Measurements from ENCODE around the gene THRB. TPM values are rescaled to one million over a fixed set of nuclear protein-coding genes. Genes with fewer than 3 reads are reported as not detected.

Gene THRB
- total RNA-seq, 1 donor = 0.36 TPM

- no peaks in the 10 kb centered on the region for H3K36me3 ChIP-seq (ENCODE audit: insufficient read depth, low read length)
- DNase-seq (ENCODE audit: insufficient read length, low spot score, missing footprints) = no peak
- no peaks in the 10 kb centered on the region for H3K79me2 ChIP-seq (ENCODE audit: insufficient read depth, low read length)
- H3K9me3 ChIP-seq (ENCODE audit: low read depth, low read length) = no peaks in the 10 kb centered on the region
- no peaks in the 10 kb centered on the region for H4K20me1 ChIP-seq (ENCODE audit: insufficient read depth, low read length)
- H3K4me2 ChIP-seq (ENCODE audit: insufficient read depth, low read length) = no peak overlapping the region
- no peak overlapping the region for H3K27ac ChIP-seq (ENCODE audit: low read depth, low read length)
- no peak overlapping the region for H2AFZ ChIP-seq (ENCODE audit: low read length)
- no peaks in the 10 kb centered on the region for H3K27me3 ChIP-seq (ENCODE audit: insufficient read depth, low read length)
- no peak for TF ChIP-seq CTCF (IDR thresholded peaks at IDR 0.05; ENCODE audit: extremely low read depth, low read depth, low read length)
- H3K4me1 ChIP-seq (ENCODE audit: insufficient read depth, low read length) = no peaks in the 10 kb centered on the region
- H3K4me3 ChIP-seq (ENCODE audit: insufficient read depth, low read length) = no peak overlapping the region
These were observed 422.5 kb downstream of the THRB start for GRCh38 chr3:24072193-24072592.

DNA sequence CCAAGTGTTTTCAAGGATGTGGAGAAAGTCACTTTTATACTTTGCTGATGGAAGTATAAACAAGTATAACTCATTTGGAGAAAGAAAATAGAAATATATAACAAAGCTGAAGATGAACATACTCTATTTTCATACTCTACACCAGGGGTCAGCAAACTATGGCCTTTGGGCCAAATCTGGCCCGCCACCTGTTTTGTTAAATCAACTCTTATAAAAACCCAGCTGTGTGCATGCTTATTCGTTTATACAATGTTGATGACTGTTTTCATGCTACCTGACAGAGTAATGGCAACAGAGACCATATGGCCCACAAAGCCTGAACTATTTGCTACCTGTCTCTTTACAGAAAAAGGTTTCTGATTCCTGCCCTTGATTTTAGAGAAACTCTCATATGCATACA lies 425.6 kb downstream of the THRB start:
- no peak for DNase-seq (ENCODE audit: insufficient read length, low spot score, missing footprints)
- Histone ChIP-seq H4K20me1 (ENCODE audit: insufficient read depth, low read length) (no peaks in the 10 kb centered on the region), H2AFZ (ENCODE audit: low read length) (no peak overlapping the region), H3K79me2 (ENCODE audit: insufficient read depth, low read length) (no peaks in the 10 kb centered on the region), H3K9me3 (ENCODE audit: low read depth, low read length) (no peaks in the 10 kb centered on the region), H3K4me3 (ENCODE audit: insufficient read depth, low read length) (no peak overlapping the region), H3K27me3 (ENCODE audit: insufficient read depth, low read length) (no peaks in the 10 kb centered on the region), H3K27ac (ENCODE audit: low read depth, low read length) (no peak overlapping the region), H3K4me1 (ENCODE audit: insufficient read depth, low read length) (no peaks in the 10 kb centered on the region), H3K36me3 (ENCODE audit: insufficient read depth, low read length) (no peaks in the 10 kb centered on the region), H3K4me2 (ENCODE audit: insufficient read depth, low read length) (no peak overlapping the region)
- TF ChIP-seq CTCF (IDR thresholded peaks at IDR 0.05; ENCODE audit: extremely low read depth, low read depth, low read length) = peak; percentile 30

DNA sequence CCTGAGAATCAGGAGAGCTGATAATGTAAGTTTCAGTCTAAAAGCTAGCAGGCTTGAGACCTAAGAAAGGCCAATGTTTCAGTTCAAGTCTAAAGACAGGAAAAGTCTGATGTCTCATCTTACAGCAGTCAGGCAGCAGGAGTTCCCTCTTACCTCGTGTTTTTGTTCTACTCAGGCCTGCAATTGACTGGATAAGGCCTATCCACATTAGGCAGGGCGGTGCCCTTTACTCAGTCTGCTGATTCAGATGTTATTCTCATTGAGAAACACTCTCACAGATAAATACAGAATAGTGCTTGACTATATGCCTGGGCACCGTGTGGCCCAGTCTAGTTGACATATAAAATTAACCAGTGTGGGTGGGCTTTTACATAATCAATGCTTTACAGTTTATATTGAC lies 427.2 kb downstream of the THRB start:
- no peak for TF ChIP-seq CTCF (IDR thresholded peaks at IDR 0.05; ENCODE audit: extremely low read depth, low read depth, low read length)
- Histone ChIP-seq H3K27ac (ENCODE audit: low read depth, low read length) (no peak overlapping the region), H3K9me3 (ENCODE audit: low read depth, low read length) (no peaks in the 10 kb centered on the region), H3K27me3 (ENCODE audit: insufficient read depth, low read length) (no peaks in the 10 kb centered on the region), H4K20me1 (ENCODE audit: insufficient read depth, low read length) (no peaks in the 10 kb centered on the region), H2AFZ (ENCODE audit: low read length) (no peak overlapping the region), H3K4me1 (ENCODE audit: insufficient read depth, low read length) (no peaks in the 10 kb centered on the region), H3K36me3 (ENCODE audit: insufficient read depth, low read length) (no peaks in the 10 kb centered on the region), H3K79me2 (ENCODE audit: insufficient read depth, low read length) (no peaks in the 10 kb centered on the region), H3K4me2 (ENCODE audit: insufficient read depth, low read length) (no peak overlapping the region), H3K4me3 (ENCODE audit: insufficient read depth, low read length) (no peak overlapping the region)
- no peak for DNase-seq (ENCODE audit: insufficient read length, low spot score, missing footprints)

Small RNAs within 50 kb of the gene (small RNA-seq; reads per million reads assigned to genes)
- gene MIR4792 = not detected

Measured in osteoblast (primary cell).